Suprapubic skin (tissue), 4 donors: ENCODE data around the gene KRTAP1-1. TPM values are rescaled to one million over a fixed set of nuclear protein-coding genes. Genes with fewer than 3 reads are reported as not detected.

Experiments used
- DNase-seq, 2 donors: peaks; one replicate each; pipeline ENCODE4 v3.0.0-alpha.2; 2019; ENCODE audit warnings: low spot score in 2 of 2
- H3K27ac ChIP-seq: fragments of 200-600 bp; sonication (generic); one replicate; pipeline ENCODE4 v1.5.1; 2019
- H3K27me3 ChIP-seq: fragments of 200-600 bp; sonication (generic); one replicate; pipeline ENCODE4 v1.5.1; 2019
- H3K36me3 ChIP-seq: fragments of 200-600 bp; sonication (generic); one replicate; pipeline ENCODE4 v1.5.1; 2019
- H3K4me1 ChIP-seq: fragments of 200-600 bp; sonication (generic); one replicate; pipeline ENCODE4 v1.5.1; 2019
- H3K4me3 ChIP-seq: fragments of 200-600 bp; sonication (generic); one replicate; pipeline ENCODE4 v1.5.1; 2019; ENCODE audit warnings: mild to moderate bottlenecking
- H3K9me3 ChIP-seq: fragments of 200-600 bp; sonication (generic); one replicate; pipeline ENCODE4 v1.5.1; 2019
- CTCF ChIP-seq, 2 donors: fragments of 200-600 bp in 1 of 2; fragments of 450-650 bp in 1 of 2; sonication (generic) in 1 of 2; IDR thresholded peaks; one replicate each; pipeline ENCODE4 v1.5.1; 2016 to 2019; ENCODE audit warnings: antibody characterized with exemption in 2 of 2, mild to moderate bottlenecking in 1 of 2, moderate library complexity in 1 of 2
- EP300 ChIP-seq: sonication (generic); formaldehyde crosslinking; IDR thresholded peaks from one replicate; pipeline ENCODE4 v1.6.1; 2017; ENCODE audit warnings: antibody characterized with exemption
- POLR2A ChIP-seq, 2 donors: fragments of 450-650 bp; IDR thresholded peaks; one replicate each; pipeline ENCODE4 v1.6.1; 2017; ENCODE audit warnings: antibody characterized with exemption in 2 of 2, mild to moderate bottlenecking in 2 of 2, moderate library complexity in 2 of 2
- POLR2AphosphoS5 ChIP-seq, 3 donors: sonication (generic); formaldehyde crosslinking; IDR thresholded peaks; one replicate each; pipeline ENCODE4 v1.6.1; 2017; ENCODE audit warnings: antibody characterized with exemption in 3 of 3
- WGBS: methylation state at CpG from one replicate; pipeline ENCODE4 v1.1.5; 2018; 5-methylcytosine and 5-hydroxymethylcytosine counted together
- total RNA-seq, 4 donors: library from RNA; depleted of rRNA; stranded (reverse); fragments of >200 nt; gene quantifications; one replicate each; pipeline ENCODE4 v1.1.0, GENCODE V29; 2016

KRTAP1-1 gene
- total RNA-seq, 4 donors from 2014 or later, result 9.9 to 165 (median 46.0) TPM; not detected in 1

GRCh38 chr17:41010441-41010840, 30.8 kb downstream of the KRTAP1-1 start:
- no peaks in the 10 kb centered on the region for H3K9me3 ChIP-seq
- DNase-seq, result no peak
- H3K27me3 ChIP-seq, result no peaks in the 10 kb centered on the region
- H3K27ac ChIP-seq, result no peak overlapping the region
- no peak for TF ChIP-seq EP300
- no peak for TF ChIP-seq POLR2AphosphoS5 (IDR thresholded peaks at IDR 0.05)
- TF ChIP-seq CTCF (IDR thresholded peaks at IDR 0.05), result no peak
- no peak for TF ChIP-seq POLR2A (IDR thresholded peaks at IDR 0.05)
- no peaks in the 10 kb centered on the region for H3K4me1 ChIP-seq
- no peak overlapping the region for H3K4me3 ChIP-seq
- no peaks in the 10 kb centered on the region for H3K36me3 ChIP-seq

GRCh38 chr17:41009936-41010335, 31.3 kb downstream of the KRTAP1-1 start:
- no peaks in the 10 kb centered on the region for H3K36me3 ChIP-seq
- no peaks in the 10 kb centered on the region for H3K27me3 ChIP-seq
- no peak for DNase-seq
- TF ChIP-seq POLR2A (IDR thresholded peaks at IDR 0.05) (no peak), CTCF (IDR thresholded peaks at IDR 0.05) (no peak), EP300 (no peak), POLR2AphosphoS5 (IDR thresholded peaks at IDR 0.05) (no peak)
- H3K27ac ChIP-seq, result no peak overlapping the region
- no peaks in the 10 kb centered on the region for H3K4me1 ChIP-seq
- H3K9me3 ChIP-seq, result no peaks in the 10 kb centered on the region
- WGBS, result 90% methylated on average over 1 of the region's 1 CpG
- H3K4me3 ChIP-seq, result no peak overlapping the region

GRCh38 chr17:41009301-41009760, 31.9 kb downstream of the KRTAP1-1 start:
- no peaks in the 10 kb centered on the region for H3K36me3 ChIP-seq
- 68% methylated on average over 4 of the region's 4 CpGs for WGBS
- H3K9me3 ChIP-seq, result no peaks in the 10 kb centered on the region
- H3K27me3 ChIP-seq, result no peaks in the 10 kb centered on the region
- H3K4me3 ChIP-seq, result no peak overlapping the region
- no peaks in the 10 kb centered on the region for H3K4me1 ChIP-seq
- no peak for DNase-seq
- TF ChIP-seq POLR2AphosphoS5 (IDR thresholded peaks at IDR 0.05) (no peak), CTCF (IDR thresholded peaks at IDR 0.05) (no peak)
- no peak overlapping the region for H3K27ac ChIP-seq

GRCh38 chr17:41008811-41009210, 32.4 kb downstream of the KRTAP1-1 start, which contains the start of gene KRTAP3-1:
TSS of gene KRTAP3-1 (minus strand) at chr17:41009128. CDS start at chr17:41009074, 54 bp downstream.
- 88% methylated on average over 8 of the region's 8 CpGs for WGBS
- no peak for TF ChIP-seq CTCF (IDR thresholded peaks at IDR 0.05)
- no peak for TF ChIP-seq EP300
- TF ChIP-seq POLR2AphosphoS5 (IDR thresholded peaks at IDR 0.05), result no peak
- no peak for TF ChIP-seq POLR2A (IDR thresholded peaks at IDR 0.05)
- DNase-seq, result no peak

GRCh38 chr17:41004397-41004796, 36.9 kb downstream of the KRTAP1-1 start:
- no peaks in the 10 kb centered on the region for H3K4me1 ChIP-seq
- no peaks in the 10 kb centered on the region for H3K27me3 ChIP-seq
- no peaks in the 10 kb centered on the region for H3K36me3 ChIP-seq
- TF ChIP-seq CTCF (IDR thresholded peaks at IDR 0.05) (no peak), POLR2AphosphoS5 (IDR thresholded peaks at IDR 0.05) (no peak), EP300 (no peak), POLR2A (IDR thresholded peaks at IDR 0.05) (no peak)
- no peak overlapping the region for H3K4me3 ChIP-seq
- H3K27ac ChIP-seq, result no peak overlapping the region
- H3K9me3 ChIP-seq, result no peaks in the 10 kb centered on the region
- no peak for DNase-seq
- WGBS, result 93% methylated on average over 3 of the region's 3 CpGs

More at GRCh38 chr17:41008811-41009210, 32.4 kb downstream of the KRTAP1-1 start, which contains the start of gene KRTAP3-1:
- Histone ChIP-seq H3K9me3 (no peaks in the 10 kb centered on the region), H3K27ac (no peak within 1 kb of the TSS), H3K4me1 (no peaks in the 10 kb centered on the region), H3K4me3 (no peak within 1 kb of the TSS), H3K27me3 (no peaks in the 10 kb centered on the region), H3K36me3 (no peaks in the 10 kb centered on the region)
